Panc1 (cell line): ENCODE data around the gene BRD3OS. TPM values are rescaled to one million over a fixed set of nuclear protein-coding genes. Genes with fewer than 3 reads are reported as not detected.
A peak's percentile ranks its signal among the peaks of the same experiment; 100 is the strongest.

Experiments
- ATAC-seq: fragments of 200-7000 bp; cut with Tn5 transposase; 2 replicates; pipeline ENCODE4 v1.9.1; 2020; ENCODE audit warnings: mild to moderate bottlenecking, moderate library complexity
- BruUV-seq: library from RNA; stranded (reverse); fragments of 400-500 nt; replicated peaks from 2 replicates; lab custom pipeline; 2021; lab: Mats Ljungman, UMichigan
- CTCF ChIA-PET: fragments of 300-600 bp; sonication (Branson Sonifier 250); formaldehyde crosslinking; loops from one replicate; lab custom pipeline; 2022; ENCODE audit warnings: antibody characterized with exemption; lab: Charles Lee
- POLR2A ChIA-PET: fragments of 300-600 bp; sonication (Branson Sonifier 250); formaldehyde crosslinking; loops from one replicate; lab custom pipeline; 2022; ENCODE audit warnings: antibody characterized with exemption; lab: Charles Lee
- DNase-seq: peaks from one replicate; pipeline ENCODE4 v3.0.0-alpha.2; 2010; ENCODE audit warnings: low read depth, low spot score
- H3K27ac ChIP-seq: 2 replicates; pipeline ENCODE4 v1.5.1; 2011; ENCODE audit warnings: mild to moderate bottlenecking, low read length, inconsistent platforms
- H3K27me3 ChIP-seq: fragments of 200-500 bp; sonication (Bioruptor generic); 2 replicates; pipeline ENCODE4 v1.6.0; 2014; ENCODE audit warnings: low read length, inconsistent platforms; ENCODE audit not compliant: control insufficient read depth, insufficient read depth
- H3K36me3 ChIP-seq: fragments of 200-500 bp; sonication (Bioruptor generic); 2 replicates; pipeline ENCODE4 v1.5.1; 2014; ENCODE audit warnings: inconsistent platforms, mild to moderate bottlenecking, low read length, moderate library complexity; ENCODE audit not compliant: control insufficient read depth, insufficient read depth
- H3K4me1 ChIP-seq: 2 replicates; pipeline ENCODE4 v1.5.1; 2011; ENCODE audit warnings: inconsistent platforms, mild to moderate bottlenecking, low read length, moderate library complexity; ENCODE audit not compliant: control insufficient read depth, insufficient read depth
- H3K4me3 ChIP-seq, 2 experiments: 2 replicates each; pipeline ENCODE4 v1.5.1; 2011 to 2012; ENCODE audit warnings: low read depth in 2 of 2, low read length in 2 of 2, mild to moderate bottlenecking in 2 of 2, inconsistent platforms in 1 of 2, moderate library complexity in 1 of 2
- H3K9me3 ChIP-seq: fragments of 200-500 bp; sonication (Bioruptor generic); 2 replicates; pipeline ENCODE4 v1.5.1; 2014; ENCODE audit warnings: low read depth, mild to moderate bottlenecking, inconsistent platforms, low read length, moderate library complexity; ENCODE audit not compliant: control insufficient read depth, insufficient read depth
- POLR2AphosphoS5 ChIP-seq: IDR thresholded peaks from 2 replicates; pipeline ENCODE4 v1.6.1; 2012; ENCODE audit warnings: mild to moderate bottlenecking, low read depth, low read length, moderate library complexity
- SIN3A ChIP-seq: IDR thresholded peaks from 2 replicates; pipeline ENCODE4 v1.6.1; 2012; ENCODE audit warnings: low read depth, mild to moderate bottlenecking, low read length, moderate library complexity, borderline replicate concordance; ENCODE audit not compliant: insufficient read depth
- TCF7L2 ChIP-seq: IDR thresholded peaks from 2 replicates; pipeline ENCODE4 v1.6.1; 2011; ENCODE audit warnings: mild to moderate bottlenecking, low read depth, low read length, inconsistent platforms
- in situ Hi-C: cut with HindIII; loops from 2 replicates; pipeline ENCODE4 v1.10.0; 2016; ENCODE audit warnings: low sequenced_read_pairs, low pct_unique_long_range_greater_than_20kb
- intact Hi-C: fragments of 100-400 bp; cut with micrococcal nuclease; formaldehyde crosslinking; loops from one replicate; pipeline ENCODE4 v1.10.0; 2022; ENCODE audit not compliant: unreplicated experiment
- total RNA-seq: library from RNA; stranded (reverse); gene quantifications from one replicate; pipeline ENCODE4 v1.2.1, GENCODE V29; 2021; ENCODE audit not compliant: unreplicated experiment
- TF ChIP-seq, protein P1 (sequence below), 2 experiments: IDR thresholded peaks; 2 replicates each; pipeline ENCODE4 v1.6.1; 2011 to 2012; ENCODE audit warnings: low read depth in 2 of 2, control low read depth in 1 of 2, low read length in 1 of 2, mild to moderate bottlenecking in 1 of 2, moderate library complexity in 1 of 2; ENCODE audit not compliant: insufficient read depth in 1 of 2
- TF ChIP-seq, protein P2 (sequence below): fragments of 450-650 bp; IDR thresholded peaks from 2 replicates; pipeline ENCODE4 v1.5.1; 2017; ENCODE audit warnings: mild to moderate bottlenecking

BRD3OS gene
- total RNA-seq, 1 experiment from 2014 or later = 22.1 TPM

DNA sequence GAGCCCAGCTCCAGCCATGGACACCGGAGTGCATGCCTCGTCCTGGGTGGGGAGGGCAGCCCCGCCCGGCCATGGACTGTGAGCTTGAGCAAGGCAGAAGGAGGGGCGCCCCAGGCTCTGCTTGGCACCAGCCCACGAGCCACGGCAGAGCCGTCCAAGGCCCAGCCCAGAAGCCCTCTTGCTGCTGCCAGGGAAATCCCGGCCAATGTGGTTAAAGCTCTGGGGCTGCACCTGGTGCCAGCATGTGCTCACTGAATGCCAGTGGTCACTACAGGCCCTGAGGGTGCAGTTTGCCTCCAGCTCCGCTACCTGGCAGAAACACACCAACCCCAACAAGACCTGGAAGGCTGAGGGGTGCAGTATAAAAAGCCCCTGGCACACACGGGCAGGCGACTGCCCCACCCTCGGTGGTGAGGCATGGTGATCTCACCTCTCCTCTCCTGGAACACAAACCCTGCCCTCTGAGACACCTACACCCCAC, 30.7 kb downstream of the BRD3OS start:
- no peak for DNase-seq
- no peak overlapping the region for H3K4me3 ChIP-seq
- no peaks in the 10 kb centered on the region for H3K27me3 ChIP-seq
- BruUV-seq = no TSS peak
- TF ChIP-seq SIN3A = no peak
- TF ChIP-seq TCF7L2 = no peak
- TF ChIP-seq, protein P1, sequence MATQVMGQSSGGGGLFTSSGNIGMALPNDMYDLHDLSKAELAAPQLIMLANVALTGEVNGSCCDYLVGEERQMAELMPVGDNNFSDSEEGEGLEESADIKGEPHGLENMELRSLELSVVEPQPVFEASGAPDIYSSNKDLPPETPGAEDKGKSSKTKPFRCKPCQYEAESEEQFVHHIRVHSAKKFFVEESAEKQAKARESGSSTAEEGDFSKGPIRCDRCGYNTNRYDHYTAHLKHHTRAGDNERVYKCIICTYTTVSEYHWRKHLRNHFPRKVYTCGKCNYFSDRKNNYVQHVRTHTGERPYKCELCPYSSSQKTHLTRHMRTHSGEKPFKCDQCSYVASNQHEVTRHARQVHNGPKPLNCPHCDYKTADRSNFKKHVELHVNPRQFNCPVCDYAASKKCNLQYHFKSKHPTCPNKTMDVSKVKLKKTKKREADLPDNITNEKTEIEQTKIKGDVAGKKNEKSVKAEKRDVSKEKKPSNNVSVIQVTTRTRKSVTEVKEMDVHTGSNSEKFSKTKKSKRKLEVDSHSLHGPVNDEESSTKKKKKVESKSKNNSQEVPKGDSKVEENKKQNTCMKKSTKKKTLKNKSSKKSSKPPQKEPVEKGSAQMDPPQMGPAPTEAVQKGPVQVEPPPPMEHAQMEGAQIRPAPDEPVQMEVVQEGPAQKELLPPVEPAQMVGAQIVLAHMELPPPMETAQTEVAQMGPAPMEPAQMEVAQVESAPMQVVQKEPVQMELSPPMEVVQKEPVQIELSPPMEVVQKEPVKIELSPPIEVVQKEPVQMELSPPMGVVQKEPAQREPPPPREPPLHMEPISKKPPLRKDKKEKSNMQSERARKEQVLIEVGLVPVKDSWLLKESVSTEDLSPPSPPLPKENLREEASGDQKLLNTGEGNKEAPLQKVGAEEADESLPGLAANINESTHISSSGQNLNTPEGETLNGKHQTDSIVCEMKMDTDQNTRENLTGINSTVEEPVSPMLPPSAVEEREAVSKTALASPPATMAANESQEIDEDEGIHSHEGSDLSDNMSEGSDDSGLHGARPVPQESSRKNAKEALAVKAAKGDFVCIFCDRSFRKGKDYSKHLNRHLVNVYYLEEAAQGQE (IDR thresholded peaks at IDR 0.05; ENCODE audit: insufficient read depth in 1 of 2, low read depth in 2 of 2, low read length in 1 of 2) = no peak
- TF ChIP-seq POLR2AphosphoS5 = no peak
- TF ChIP-seq, protein P2, sequence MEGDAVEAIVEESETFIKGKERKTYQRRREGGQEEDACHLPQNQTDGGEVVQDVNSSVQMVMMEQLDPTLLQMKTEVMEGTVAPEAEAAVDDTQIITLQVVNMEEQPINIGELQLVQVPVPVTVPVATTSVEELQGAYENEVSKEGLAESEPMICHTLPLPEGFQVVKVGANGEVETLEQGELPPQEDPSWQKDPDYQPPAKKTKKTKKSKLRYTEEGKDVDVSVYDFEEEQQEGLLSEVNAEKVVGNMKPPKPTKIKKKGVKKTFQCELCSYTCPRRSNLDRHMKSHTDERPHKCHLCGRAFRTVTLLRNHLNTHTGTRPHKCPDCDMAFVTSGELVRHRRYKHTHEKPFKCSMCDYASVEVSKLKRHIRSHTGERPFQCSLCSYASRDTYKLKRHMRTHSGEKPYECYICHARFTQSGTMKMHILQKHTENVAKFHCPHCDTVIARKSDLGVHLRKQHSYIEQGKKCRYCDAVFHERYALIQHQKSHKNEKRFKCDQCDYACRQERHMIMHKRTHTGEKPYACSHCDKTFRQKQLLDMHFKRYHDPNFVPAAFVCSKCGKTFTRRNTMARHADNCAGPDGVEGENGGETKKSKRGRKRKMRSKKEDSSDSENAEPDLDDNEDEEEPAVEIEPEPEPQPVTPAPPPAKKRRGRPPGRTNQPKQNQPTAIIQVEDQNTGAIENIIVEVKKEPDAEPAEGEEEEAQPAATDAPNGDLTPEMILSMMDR = no peak
- intact Hi-C loops = no loop called here
- H3K27ac ChIP-seq = no peak overlapping the region
- POLR2A ChIA-PET = no interaction called here
- peak; percentile 51 for ATAC-seq
- H3K36me3 ChIP-seq = no peaks in the 10 kb centered on the region
- in situ Hi-C loops = no loop called here
- H3K4me1 ChIP-seq = peaks cover 2% of the 10 kb centered on the region; the same call in 1 of the 2 replicates
- no peaks in the 10 kb centered on the region for H3K9me3 ChIP-seq
- CTCF ChIA-PET = no interaction called here

DNA sequence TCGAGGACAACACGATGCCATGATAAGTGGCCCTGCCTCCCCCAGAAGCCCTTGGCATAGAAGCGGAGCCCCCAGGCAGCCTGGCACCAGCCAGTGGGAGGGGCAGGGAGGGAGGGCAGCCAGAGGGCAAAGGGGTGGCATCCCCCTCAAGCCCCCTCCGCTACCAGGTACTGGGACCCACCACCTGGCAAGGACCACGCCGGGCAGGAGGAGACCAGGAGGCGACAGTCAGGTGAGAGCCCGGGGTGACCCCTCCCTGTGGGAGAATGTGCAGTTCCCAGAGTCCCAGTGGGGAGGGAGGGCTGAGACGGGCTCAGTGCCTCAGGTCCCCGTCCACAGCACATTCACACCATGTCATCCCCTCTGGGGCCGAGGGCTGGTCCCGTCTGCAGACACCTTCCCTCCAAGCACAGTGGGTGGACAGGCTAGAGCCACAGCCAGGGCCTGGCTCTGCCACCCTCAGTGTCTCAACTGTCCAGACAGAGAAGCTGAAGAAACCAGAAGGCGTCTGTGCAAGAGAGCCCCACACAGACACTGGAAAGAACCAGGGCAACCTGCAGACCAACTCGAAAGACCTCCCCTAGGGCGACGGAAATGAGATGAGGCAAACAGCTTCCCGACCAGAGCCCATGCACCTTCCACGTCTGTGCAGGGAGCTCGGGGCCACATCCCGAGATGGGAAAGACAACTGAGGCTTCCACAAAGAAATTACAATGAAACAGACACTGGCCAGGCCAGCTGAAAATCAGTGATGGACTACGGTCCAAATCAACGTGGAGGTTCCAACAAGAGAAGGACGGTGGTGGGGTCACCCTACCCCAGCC, 31.4 kb downstream of the BRD3OS start:
- H3K9me3 ChIP-seq = no peaks in the 10 kb centered on the region
- ATAC-seq (no peak), DNase-seq (no peak)
- TF ChIP-seq, protein P2 = no peak
- TF ChIP-seq TCF7L2 (no peak), SIN3A (no peak), POLR2AphosphoS5 (no peak)
- TF ChIP-seq, protein P1 (IDR thresholded peaks at IDR 0.05; ENCODE audit: insufficient read depth in 1 of 2, low read depth in 2 of 2, low read length in 1 of 2) = no peak
- H3K4me1 ChIP-seq = peaks cover 2% of the 10 kb centered on the region; the same call in 1 of the 2 replicates
- ChIA-PET CTCF (no interaction called here), POLR2A (no interaction called here)
- no peaks in the 10 kb centered on the region for H3K27me3 ChIP-seq
- intact Hi-C loops = no loop called here
- BruUV-seq = no TSS peak
- H3K36me3 ChIP-seq = no peaks in the 10 kb centered on the region
- H3K4me3 ChIP-seq = no peak overlapping the region
- in situ Hi-C loops = no loop called here
- no peak overlapping the region for H3K27ac ChIP-seq
